GM18498 (cell line): ENCODE measurements around the gene ZNF282.
"Not testable (repeated sequence)": the region's sequence is repeated elsewhere in the genome, so short reads cannot be mapped to it uniquely, and the experiment has no call there.

Experiments used
- ATAC-seq: cut with Tn5 transposase; IDR thresholded peaks from one replicate; pipeline ENCODE4 v1.9.1; 2021; ENCODE audit warnings: mild to moderate bottlenecking, moderate library complexity; ENCODE audit not compliant: unreplicated experiment

ZNF282 gene

GRCh38 chr7:149223176-149223575 lies 27.8 kb downstream of the ZNF282 start:
- no peak for ATAC-seq

DNA sequence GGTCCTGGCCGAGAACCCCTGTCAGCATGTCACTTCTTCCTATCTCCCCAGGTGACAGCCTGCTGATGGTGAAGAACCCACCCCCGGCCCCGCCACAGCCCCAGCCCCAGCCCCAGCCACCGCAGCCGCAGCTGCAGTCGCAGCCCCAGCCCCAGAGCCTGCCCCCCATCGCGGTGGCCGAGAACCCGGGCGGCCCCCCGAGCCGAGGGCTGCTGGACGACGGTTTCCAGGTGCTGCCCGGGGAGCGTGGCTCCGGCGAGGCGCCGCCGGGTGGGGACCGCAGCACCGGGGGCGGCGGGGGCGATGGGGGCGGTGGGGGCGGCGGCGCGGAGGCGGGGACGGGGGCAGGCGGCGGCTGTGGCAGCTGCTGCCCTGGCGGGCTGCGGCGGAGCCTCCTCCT lies 28.4 kb downstream of the ZNF282 start:
- no peak for ATAC-seq

GRCh38 chr7:149224352-149224751 lies 29.0 kb downstream of the ZNF282 start:
- ATAC-seq, result no peak

DNA sequence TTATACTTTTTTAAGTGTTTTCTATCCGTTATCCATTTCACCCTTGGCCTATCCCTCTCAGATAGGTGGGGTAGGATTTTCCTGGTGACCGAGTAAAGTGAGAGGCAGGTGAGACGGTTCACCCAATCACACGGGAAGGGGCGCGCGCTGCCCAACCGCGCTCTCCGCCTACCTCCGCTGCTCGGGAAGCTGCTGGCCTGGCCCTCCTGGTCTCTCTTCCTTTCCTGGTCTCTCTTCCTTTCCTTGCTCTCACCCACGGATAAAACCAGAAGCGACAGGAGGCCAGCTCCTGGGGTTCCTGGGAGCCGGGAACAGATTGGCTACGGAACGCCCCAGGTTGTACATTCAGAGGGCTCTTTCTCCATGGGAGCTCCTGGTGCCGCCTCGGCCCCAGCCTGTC lies 29.8 kb downstream of the ZNF282 start:
- no peak for ATAC-seq

- ATAC-seq, result no peak
Measured at GRCh38 chr7:149225656-149226055, 30.3 kb downstream of the ZNF282 start.

DNA sequence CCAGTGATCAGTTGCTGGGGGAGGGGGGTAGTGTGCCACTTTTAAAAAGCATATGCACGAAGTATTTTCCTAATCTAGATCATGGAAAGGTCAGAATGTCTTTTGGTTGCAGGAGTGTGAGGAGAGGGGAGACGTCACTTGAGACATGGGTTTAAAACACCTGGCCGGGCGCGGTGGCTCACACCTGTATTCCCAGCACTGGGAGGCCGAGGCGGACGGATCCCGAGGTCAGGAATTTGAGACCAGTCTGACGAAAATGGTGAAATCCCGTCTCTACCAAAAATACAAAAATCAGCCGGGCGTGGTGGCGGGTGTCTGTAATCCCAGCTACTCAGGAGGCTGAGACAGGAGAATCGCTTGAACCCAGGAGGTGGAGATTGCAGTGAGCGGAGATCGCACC lies 31.0 kb downstream of the ZNF282 start:
- ATAC-seq, result not testable (repeated sequence)

DNA sequence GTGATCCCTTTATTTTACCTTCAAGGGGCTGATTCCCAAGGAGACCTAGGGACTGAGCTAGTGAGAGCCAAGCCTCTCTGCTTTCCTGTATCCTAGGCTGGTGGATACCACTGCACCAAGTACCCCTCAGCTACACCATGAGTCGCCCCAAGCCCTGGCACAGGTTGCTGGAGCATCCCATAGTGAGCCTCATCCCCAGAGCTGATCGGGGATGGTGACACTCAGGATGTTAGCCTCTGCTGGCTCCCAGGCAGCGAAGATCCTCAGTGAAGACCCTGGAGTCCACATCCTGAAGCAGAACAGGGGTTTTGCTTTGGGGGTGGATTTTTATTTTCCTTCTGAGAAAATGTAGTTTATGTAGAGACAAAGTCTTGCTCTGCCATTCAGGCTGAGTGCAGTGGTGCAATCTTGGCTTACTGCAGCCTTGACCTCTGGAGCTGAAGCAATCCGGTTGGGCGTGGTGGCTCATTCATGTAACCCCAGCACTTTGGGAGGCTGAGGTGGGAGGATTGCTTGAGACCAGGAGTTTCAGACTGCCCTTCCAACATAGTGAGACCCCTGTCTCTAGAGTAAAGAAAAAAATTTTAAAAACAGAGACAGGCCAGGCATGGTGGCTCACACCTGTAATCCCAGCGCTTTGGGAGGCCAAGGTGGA lies 31.6 kb downstream of the ZNF282 start:
- no peak for ATAC-seq

- no peak for ATAC-seq
Measured at GRCh38 chr7:149228831-149229471, 33.6 kb downstream of the ZNF282 start.

DNA sequence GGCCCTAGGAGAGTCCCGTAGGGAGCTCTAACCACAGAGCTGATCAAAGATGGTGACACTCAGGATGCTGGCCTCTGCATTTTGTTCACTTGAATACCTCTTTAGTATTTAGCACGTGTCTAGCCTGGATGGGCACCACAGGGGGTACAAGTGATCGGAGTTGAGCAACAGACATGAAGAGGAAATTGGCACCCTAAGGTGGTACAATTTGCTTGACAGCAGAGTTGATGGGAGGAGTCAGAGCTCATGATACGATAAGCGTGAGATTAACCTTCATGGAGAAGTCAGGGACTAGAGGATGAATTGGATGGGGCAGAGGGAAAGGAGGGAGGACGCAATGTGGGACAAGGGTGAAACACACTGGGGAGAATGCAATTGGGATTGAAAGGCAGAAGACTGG lies 34.2 kb downstream of the ZNF282 start:
- no peak for ATAC-seq

GRCh38 chr7:149232362-149232761 lies 37.0 kb downstream of the ZNF282 start:
- no peak for ATAC-seq

GRCh38 chr7:149233655-149234204 lies 38.4 kb downstream of the ZNF282 start:
- not testable (repeated sequence) for ATAC-seq

GRCh38 chr7:149237502-149237901 lies 42.2 kb downstream of the ZNF282 start:
- no peak for ATAC-seq

- ATAC-seq, result no peak
Measured at GRCh38 chr7:149238051-149238450, 42.7 kb downstream of the ZNF282 start.

DNA sequence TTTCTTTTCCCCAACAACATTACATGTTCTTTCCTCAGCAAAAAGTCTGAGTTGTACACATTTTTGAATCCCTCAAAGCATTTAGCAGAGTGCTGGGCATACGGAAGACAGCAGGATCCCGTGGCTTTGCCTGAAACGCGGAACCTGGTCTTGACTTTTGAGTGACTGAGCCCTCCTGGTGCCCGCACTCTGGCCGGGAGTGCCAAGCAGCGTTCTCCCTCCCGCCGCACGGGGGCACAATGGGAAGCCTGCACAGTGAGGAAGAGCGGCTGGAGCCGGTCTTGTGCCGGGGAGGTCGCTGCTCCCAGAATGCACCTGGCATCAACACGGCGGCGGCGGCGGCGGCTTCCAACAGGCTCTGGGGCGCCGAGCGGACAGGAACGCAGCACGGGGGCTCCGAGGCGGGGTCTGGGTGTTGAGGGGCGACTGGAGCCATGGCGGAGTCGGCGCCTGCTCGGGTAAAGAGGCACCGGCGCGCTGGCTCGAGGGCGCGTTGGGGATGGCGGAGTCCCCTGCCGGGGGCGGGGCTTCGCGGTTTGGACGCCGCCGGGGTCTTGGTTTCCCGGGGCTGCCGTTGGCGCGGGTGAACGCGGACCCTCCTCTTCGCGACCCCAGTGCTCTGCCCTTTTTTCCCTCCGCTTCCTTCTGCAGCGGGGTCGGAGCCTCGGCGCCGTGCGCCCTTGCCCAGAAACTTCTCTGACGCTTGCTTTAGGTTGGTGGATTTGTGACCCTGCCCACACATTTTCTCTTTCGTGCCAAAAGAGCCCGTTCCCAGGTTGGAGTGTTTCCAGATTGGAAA lies 44.2 kb downstream of the ZNF282 start, which contains the start of gene ZNF212:
Gene ZNF212, plus strand, starts transcription at position 307 of the 799 bp plus-strand sequence. Its CDS starts 128 bp downstream, at position 435.
- peak; percentile 100 for ATAC-seq

GRCh38 chr7:149240637-149241036 lies 45.3 kb downstream of the ZNF282 start:
- ATAC-seq, result no peak

DNA sequence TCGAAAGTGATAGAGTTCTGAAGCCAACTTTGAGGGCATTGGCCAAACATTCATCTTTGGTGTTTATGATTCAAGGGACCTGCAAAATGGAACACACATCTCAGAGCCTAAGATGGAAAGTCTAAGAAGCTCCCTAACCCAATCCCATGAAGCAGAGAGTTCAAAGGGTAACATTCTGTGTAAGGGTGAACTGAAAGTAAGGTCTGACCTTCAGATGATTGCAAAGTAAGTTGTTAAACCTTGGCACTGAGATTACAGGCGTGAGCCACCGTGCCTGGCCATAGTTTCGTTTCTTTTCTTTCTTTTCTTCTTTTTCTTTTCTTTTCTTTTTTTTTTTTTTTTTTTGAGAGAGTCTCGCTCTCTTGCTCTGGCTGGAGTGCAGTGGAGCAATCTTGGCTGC lies 46.4 kb downstream of the ZNF282 start:
- no peak for ATAC-seq

GRCh38 chr7:149245244-149245643 lies 49.9 kb downstream of the ZNF282 start:
- ATAC-seq, result no peak

GRCh38 chr7:149245744-149246143 lies 50.4 kb downstream of the ZNF282 start:
- ATAC-seq, result no peak

DNA sequence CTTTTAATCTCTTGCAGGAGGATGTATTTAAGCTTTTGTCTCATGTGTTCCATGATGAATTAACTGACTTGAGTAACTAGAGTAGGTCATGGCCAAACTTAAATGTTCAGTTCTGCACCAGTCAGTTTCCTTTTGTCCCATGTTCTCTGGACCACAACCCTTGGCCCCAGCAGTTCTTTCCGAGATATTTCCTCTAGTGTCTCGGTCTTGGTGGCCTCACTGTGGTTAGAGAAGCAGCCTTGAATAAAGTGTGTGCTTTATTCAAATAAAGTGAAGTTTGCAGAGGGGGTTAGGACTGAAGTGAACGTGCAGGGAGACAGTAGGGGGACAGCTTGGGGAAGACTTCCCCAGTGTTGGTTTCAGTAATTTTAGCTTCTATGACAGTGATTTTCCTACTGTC lies 53.4 kb downstream of the ZNF282 start:
- ATAC-seq, result no peak

DNA sequence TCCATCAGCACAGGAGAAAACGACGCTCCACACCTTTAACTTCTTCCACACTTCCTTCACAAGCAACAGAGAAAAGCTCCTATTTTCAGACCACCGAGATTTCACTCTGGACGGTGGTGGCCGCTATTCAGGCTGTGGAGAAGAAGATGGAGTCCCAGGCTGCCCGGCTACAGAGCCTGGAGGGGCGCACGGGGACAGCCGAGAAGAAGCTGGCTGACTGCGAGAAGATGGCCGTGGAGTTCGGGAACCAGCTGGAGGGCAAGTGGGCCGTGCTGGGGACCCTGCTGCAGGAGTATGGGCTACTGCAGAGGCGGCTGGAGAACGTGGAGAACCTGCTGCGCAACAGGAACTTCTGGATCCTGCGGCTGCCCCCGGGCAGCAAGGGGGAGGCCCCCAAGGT lies 54.8 kb downstream of the ZNF282 start:
- ATAC-seq, result not testable (repeated sequence)

DNA sequence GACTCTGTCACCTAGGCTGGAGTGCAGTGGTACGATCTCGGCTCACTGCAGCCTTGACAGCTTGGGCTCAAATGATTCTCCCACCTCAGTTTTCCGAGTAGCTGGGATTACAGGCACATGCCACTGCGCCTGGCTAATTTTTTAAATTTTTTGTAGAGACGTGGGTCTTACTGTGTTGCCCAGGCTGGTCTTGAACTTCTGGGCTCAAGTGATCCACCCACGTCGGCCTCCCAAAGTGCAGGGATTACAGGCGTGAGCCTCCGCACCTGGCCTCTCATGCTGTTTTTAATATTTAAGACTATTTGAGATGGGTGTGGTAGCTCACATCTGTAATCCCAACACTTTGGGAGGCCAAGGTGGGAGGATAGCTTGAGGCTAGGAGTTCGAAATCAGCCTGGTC lies 56.2 kb downstream of the ZNF282 start:
- not testable (repeated sequence) for ATAC-seq

- ATAC-seq, result no peak
Measured at GRCh38 chr7:149252378-149252777, 57.0 kb downstream of the ZNF282 start.
